Uterine smooth muscle cell (primary cell): ENCODE measurements around the gene POTEJ. TPM values are rescaled to one million over a fixed set of nuclear protein-coding genes. Genes with fewer than 3 reads are reported as not detected.

ENCODE experiments used
- total RNA-seq: library from RNA; depleted of rRNA; stranded (reverse); fragments of >200 nt; gene quantifications from 2 replicates; pipeline ENCODE4 v1.2.3, GENCODE V29; 2014

The POTEJ gene
- total RNA-seq: not detected in 2 replicates

DNA sequence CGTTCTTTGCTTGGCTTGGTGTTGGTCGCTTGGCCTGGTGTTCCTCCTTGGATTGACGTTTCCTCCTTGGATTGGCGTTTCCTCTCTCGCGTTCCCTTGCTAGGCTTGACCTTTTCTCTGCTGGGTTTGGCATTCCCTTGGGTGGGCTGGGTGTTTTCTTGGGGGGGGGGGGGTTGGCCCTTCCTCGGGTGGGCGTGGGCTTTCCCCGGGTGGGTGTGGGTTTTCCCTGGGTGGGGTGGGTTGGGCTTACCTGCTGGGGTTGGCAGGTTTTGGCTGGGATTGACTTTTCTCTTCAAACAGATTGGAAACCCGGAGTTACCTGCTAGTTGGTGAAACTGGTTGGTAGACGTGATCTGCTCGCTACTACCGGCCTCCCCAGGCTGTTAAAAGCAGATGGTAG is at the start of gene POTEJ:
TSS of gene POTEJ (plus strand) at position 301 of the 400 bp plus-strand sequence. CDS start at position 394, 93 bp downstream.

GRCh38 chr2:130599393-130599792 is 11.8 kb upstream of the POTEJ start, which contains the start of gene CFC1:
Gene CFC1, minus strand, starts transcription at chr2:130599575. Its CDS starts 288 bp downstream, at chr2:130599287.

Other genes starting within 250 kb of the POTEJ start
- gene POTEI, start 102.1 kb upstream of the POTEJ start, total RNA-seq: not detected in 2 replicates
- gene CFC1B, start 90.2 kb upstream of the POTEJ start, total RNA-seq: not detected in 2 replicates
- gene CFC1, start 11.9 kb upstream of the POTEJ start, total RNA-seq: not detected in 2 replicates
- 0.12 TPM in 1 of 2 replicates, not detected in the other for gene GPR148, start 117.6 kb downstream of the POTEJ start, total RNA-seq
- not detected in 2 replicates for gene AMER3, start 144.1 kb downstream of the POTEJ start, total RNA-seq
- 6.3 and 8.1 TPM in 2 replicates for gene ARHGEF4, start 225.5 kb downstream of the POTEJ start, total RNA-seq